ENCODE results near the gene AKAP13.

- TF ChIP-seq POLR2AphosphoS5 (IDR thresholded peaks at IDR 0.05) (no peak), CTCF (IDR thresholded peaks at IDR 0.05) (no peak), POLR2A (IDR thresholded peaks at IDR 0.05) (no peak)
These were observed 204.5 kb downstream of the AKAP13 start for GRCh38 chr15:85584872-85585271.

Measured in breast epithelium (tissue), 3 donors.